GM23338 (cell line): ENCODE measurements around the gene B4GALT5. TPM values are rescaled to one million over a fixed set of nuclear protein-coding genes. Genes with fewer than 3 reads are reported as not detected.

Experiments
- ATAC-seq: fragments of 200-7000 bp; cut with Tn5 transposase; 3 replicates; pipeline ENCODE4 v1.9.1; 2020
- DNase-seq: peaks from one replicate; pipeline ENCODE4 v3.0.0-alpha.2; 2015; ENCODE audit warnings: low spot score
- H2AFZ ChIP-seq: fragments of 200-600 bp; sonication (generic); 2 replicates; pipeline ENCODE4 v1.8.0; 2016; ENCODE audit warnings: antibody characterized with exemption, mild to moderate bottlenecking, moderate library complexity
- H3F3A ChIP-seq: fragments of 200-600 bp; sonication (generic); replicated peaks from 2 replicates; pipeline ENCODE4 v1.8.0; 2017; ENCODE audit warnings: antibody characterized with exemption, mixed run types, low read depth
- H3K27ac ChIP-seq: fragments of 200-600 bp; sonication (generic); 2 replicates; pipeline ENCODE4 v1.6.1; 2016; ENCODE audit warnings: low read depth
- H3K27me3 ChIP-seq: fragments of 200-600 bp; sonication (generic); 2 replicates; pipeline ENCODE4 v1.8.0; 2016; ENCODE audit warnings: mild to moderate bottlenecking, mixed run types, moderate library complexity; ENCODE audit not compliant: insufficient read depth
- H3K36me3 ChIP-seq: fragments of 200-600 bp; sonication (generic); 2 replicates; pipeline ENCODE4 v1.8.0; 2016; ENCODE audit warnings: mild to moderate bottlenecking; ENCODE audit not compliant: insufficient read depth
- H3K4me1 ChIP-seq: fragments of 200-600 bp; sonication (generic); 2 replicates; pipeline ENCODE4 v1.8.0; 2016; ENCODE audit warnings: mild to moderate bottlenecking, moderate library complexity; ENCODE audit not compliant: insufficient read depth
- H3K4me2 ChIP-seq: fragments of 200-600 bp; sonication (generic); 2 replicates; pipeline ENCODE4 v1.7.1; 2017; ENCODE audit warnings: mixed run types
- H3K4me3 ChIP-seq: fragments of 200-600 bp; sonication (generic); 2 replicates; pipeline ENCODE4 v1.6.1; 2016; ENCODE audit warnings: mixed run types
- H3K79me2 ChIP-seq: fragments of 200-600 bp; sonication (generic); replicated peaks from 2 replicates; pipeline ENCODE4 v1.8.0; 2017; ENCODE audit warnings: mild to moderate bottlenecking; ENCODE audit not compliant: insufficient read depth
- H3K9me2 ChIP-seq: fragments of 200-600 bp; sonication (generic); 2 replicates; pipeline ENCODE4 v1.8.0; 2017; ENCODE audit not compliant: insufficient read depth
- H4K20me1 ChIP-seq: fragments of 200-600 bp; sonication (generic); replicated peaks from 2 replicates; pipeline ENCODE4 v1.8.0; 2017; ENCODE audit warnings: mild to moderate bottlenecking; ENCODE audit not compliant: insufficient read depth
- H3K27ac Mint-ChIP-seq: 2 replicates; pipeline ENCODE4 v1.8.0; 2020; ENCODE audit warnings: inconsistent platforms, mild to moderate bottlenecking, moderate library complexity, mixed read lengths
- H3K27me3 Mint-ChIP-seq: 3 replicates; pipeline ENCODE4 v1.8.0; 2022; ENCODE audit warnings: low read depth, mild to moderate bottlenecking, moderate library complexity, mixed read lengths, inconsistent platforms; ENCODE audit not compliant: insufficient read depth, poor library complexity
- H3K36me3 Mint-ChIP-seq: 3 replicates; pipeline ENCODE4 v1.8.0; 2021; ENCODE audit warnings: low read depth, mild to moderate bottlenecking, inconsistent platforms, moderate library complexity, mixed read lengths
- H3K4me1 Mint-ChIP-seq: 3 replicates; pipeline ENCODE4 v1.8.0; 2020; ENCODE audit warnings: mild to moderate bottlenecking, inconsistent platforms, mixed read lengths
- H3K4me3 Mint-ChIP-seq: 3 replicates; pipeline ENCODE4 v1.8.0; 2021; ENCODE audit warnings: moderate library complexity, mild to moderate bottlenecking, inconsistent platforms, mixed read lengths
- H3K9me3 Mint-ChIP-seq: 3 replicates; pipeline ENCODE4 v1.8.0; 2020; ENCODE audit warnings: moderate library complexity, mild to moderate bottlenecking, inconsistent platforms, mixed read lengths
- CTCF ChIP-seq, 2 experiments: fragments of 200-600 bp in 1 of 2; sonication (generic) in 1 of 2; conservative IDR thresholded peaks; 2 replicates each; pipeline versions ENCODE4 v1.5.1 to v1.6.1; 2016 to 2017; ENCODE audit warnings: antibody characterized with exemption in 2 of 2, low read depth in 2 of 2, mild to moderate bottlenecking in 2 of 2, moderate library complexity in 1 of 2
- EZH2 ChIP-seq: fragments of 200-600 bp; sonication (generic); IDR thresholded peaks from one replicate; pipeline ENCODE4 v1.8.0; 2017; ENCODE audit warnings: antibody characterized with exemption, mild to moderate bottlenecking, low read depth; ENCODE audit not compliant: unreplicated experiment
- EZH2phosphoT487 ChIP-seq: fragments of 200-600 bp; sonication (generic); IDR thresholded peaks from one replicate; pipeline ENCODE4 v1.8.1; 2018; ENCODE audit warnings: antibody characterized with exemption; ENCODE audit not compliant: unreplicated experiment
- NANOG ChIP-seq: IDR thresholded peaks from 2 replicates; pipeline ENCODE4 v1.6.1; 2016; ENCODE audit warnings: antibody characterized with exemption, borderline replicate concordance
- REST ChIP-seq: IDR thresholded peaks from one replicate; pipeline ENCODE4 v1.6.1; 2018; ENCODE audit warnings: antibody characterized with exemption; ENCODE audit not compliant: unreplicated experiment
- ZNF114 ChIP-seq: fragments of 250-450 bp; sonication (Bioruptor Pico); IDR thresholded peaks from 2 replicates; pipeline ENCODE4 v1.5.0; 2020; ENCODE audit warnings: mild to moderate bottlenecking, moderate library complexity
- ZNF331 ChIP-seq: fragments of 250-450 bp; sonication (Bioruptor Pico); IDR thresholded peaks from 2 replicates; pipeline ENCODE4 v1.5.0; 2020; ENCODE audit warnings: low read depth, mild to moderate bottlenecking, moderate library complexity
- polyA plus RNA-seq: library from polyadenylated mRNA; unstranded; fragments of >200 nt; fragmentation: Nextera tagmentation; extraction: Ambion mirVana; gene quantifications from 2 replicates; pipeline ENCODE4 v1.2.1, GENCODE V29; 2016
- total RNA-seq: library from RNA; depleted of rRNA; stranded (reverse); fragments of >200 nt; shearing (Covaris generic); gene quantifications from 2 replicates; pipeline ENCODE4 v1.2.3, GENCODE V29; 2014

Gene B4GALT5
- total and polyA plus RNA-seq, 2 experiments from 2014 or later = 19.1 to 50.3 TPM

GRCh38 chr20:49676581-49677291, 36.9 kb downstream of the B4GALT5 start:
- ATAC-seq (no peak), DNase-seq (no peak)
- H3K4me1 ChIP-seq = peaks cover 80% of the 10 kb centered on the region
- no peaks in the 10 kb centered on the region for H3K36me3 ChIP-seq
- peaks cover 75% of the 10 kb centered on the region for H3K4me1 Mint-ChIP-seq
- no peaks in the 10 kb centered on the region; the same call in 2 of the 3 replicates for H3K9me3 Mint-ChIP-seq
- H3K27ac ChIP-seq = no peak overlapping the region; the same call in 1 of the 2 replicates
- peak overlapping the region; percentile 93 for H3K27ac Mint-ChIP-seq
- H3K36me3 Mint-ChIP-seq = no peaks in the 10 kb centered on the region
- no peak for TF ChIP-seq REST
- no peak overlapping the region for H3K4me3 Mint-ChIP-seq
- no peaks in the 10 kb centered on the region for H3K27me3 ChIP-seq
- no peak overlapping the region for H2AFZ ChIP-seq
- H3F3A ChIP-seq = no peaks in the 10 kb centered on the region
- no peak overlapping the region for H3K4me3 ChIP-seq
- H3K79me2 ChIP-seq = peaks cover 100% of the 10 kb centered on the region
- H3K27me3 Mint-ChIP-seq = peaks cover 5% of the 10 kb centered on the region
- H3K4me2 ChIP-seq = peak overlapping the region; percentile 41
- H3K9me2 ChIP-seq = no peaks in the 10 kb centered on the region
- peaks cover 79% of the 10 kb centered on the region for H4K20me1 ChIP-seq

GRCh38 chr20:49675368-49676151, 38.1 kb downstream of the B4GALT5 start:
- no peak overlapping the region for H3K27ac Mint-ChIP-seq
- Histone ChIP-seq H3K4me1 (peaks cover 71% of the 10 kb centered on the region), H3K27ac (peak overlapping the region; percentile 66; the same call in 1 of the 2 replicates), H3K79me2 (peaks cover 100% of the 10 kb centered on the region), H3K36me3 (no peaks in the 10 kb centered on the region), H3F3A (no peaks in the 10 kb centered on the region), H4K20me1 (peaks cover 78% of the 10 kb centered on the region), H3K27me3 (no peaks in the 10 kb centered on the region), H3K4me2 (peak overlapping the region; percentile 56), H2AFZ (no peak overlapping the region), H3K9me2 (no peaks in the 10 kb centered on the region), H3K4me3 (no peak overlapping the region; the same call in 1 of the 2 replicates)
- peaks cover 5% of the 10 kb centered on the region for H3K27me3 Mint-ChIP-seq
- H3K4me3 Mint-ChIP-seq = no peak overlapping the region
- DNase-seq (no peak), ATAC-seq (no peak; the same call in 2 of the 3 replicates)
- no peak for TF ChIP-seq EZH2
- no peak for TF ChIP-seq ZNF331 (CRISPR knock-in tag)
- no peak for TF ChIP-seq CTCF (conservative IDR thresholded peaks at IDR 0.05; ENCODE audit: low read depth in 2 of 2)
- TF ChIP-seq ZNF114 (CRISPR knock-in tag) = no peak
- no peak for TF ChIP-seq REST
- no peak for TF ChIP-seq NANOG
- TF ChIP-seq EZH2phosphoT487 = no peak
- H3K36me3 Mint-ChIP-seq = no peaks in the 10 kb centered on the region
- H3K9me3 Mint-ChIP-seq = no peaks in the 10 kb centered on the region
- peaks cover 71% of the 10 kb centered on the region for H3K4me1 Mint-ChIP-seq
